Upper lobe of right lung (tissue), 1 donor: ENCODE measurements around the gene NKX1-2. TPM values are rescaled to one million over a fixed set of nuclear protein-coding genes. Genes with fewer than 3 reads are reported as not detected.
A peak's percentile ranks its signal among the peaks of the same experiment; 100 is the strongest.

Source experiments
- ATAC-seq: fragments of 200-7000 bp; cut with Tn5 transposase; one replicate; pipeline ENCODE4 v1.9.1; 2020; ENCODE audit warnings: mild to moderate bottlenecking, moderate library complexity
- DNase-seq: peaks from one replicate; pipeline ENCODE4 v3.0.0-alpha.2; 2020
- H3K27ac ChIP-seq: fragments of 200-600 bp; one replicate; pipeline ENCODE4 v1.8.0; 2022
- H3K27me3 ChIP-seq: fragments of 200-600 bp; one replicate; pipeline ENCODE4 v1.8.0; 2022; ENCODE audit warnings: mild to moderate bottlenecking
- H3K36me3 ChIP-seq: fragments of 200-600 bp; one replicate; pipeline ENCODE4 v1.8.0; 2022
- H3K4me1 ChIP-seq: fragments of 200-600 bp; one replicate; pipeline ENCODE4 v1.8.0; 2022
- H3K4me3 ChIP-seq: fragments of 200-600 bp; one replicate; pipeline ENCODE4 v1.8.0; 2022; ENCODE audit warnings: mild to moderate bottlenecking
- H3K9me3 ChIP-seq: fragments of 200-600 bp; one replicate; pipeline ENCODE4 v1.8.0; 2022
- CTCF ChIP-seq: fragments of 200-600 bp; IDR thresholded peaks from one replicate; pipeline ENCODE4 v1.8.0; 2022; ENCODE audit warnings: antibody characterized with exemption
- intact Hi-C: fragments of 100-400 bp; cut with DNase I; formaldehyde crosslinking; loops from one replicate; pipeline ENCODE4 v1.11.0; 2022
- total RNA-seq: library from RNA; stranded (reverse); fragmentation: NEBNext Ultra II Directional; extraction: Animal tissue kit (Norgen Biotek cat#: 25700); gene quantifications from one replicate; pipeline ENCODE4 v1.2.1, GENCODE V29; 2021
- donor health status: DM: no; HTN: yes; CAD: no; lungs with severe emphysema.

NKX1-2 gene
- total RNA-seq, 1 donor from 2014 or later, result not detected

DNA sequence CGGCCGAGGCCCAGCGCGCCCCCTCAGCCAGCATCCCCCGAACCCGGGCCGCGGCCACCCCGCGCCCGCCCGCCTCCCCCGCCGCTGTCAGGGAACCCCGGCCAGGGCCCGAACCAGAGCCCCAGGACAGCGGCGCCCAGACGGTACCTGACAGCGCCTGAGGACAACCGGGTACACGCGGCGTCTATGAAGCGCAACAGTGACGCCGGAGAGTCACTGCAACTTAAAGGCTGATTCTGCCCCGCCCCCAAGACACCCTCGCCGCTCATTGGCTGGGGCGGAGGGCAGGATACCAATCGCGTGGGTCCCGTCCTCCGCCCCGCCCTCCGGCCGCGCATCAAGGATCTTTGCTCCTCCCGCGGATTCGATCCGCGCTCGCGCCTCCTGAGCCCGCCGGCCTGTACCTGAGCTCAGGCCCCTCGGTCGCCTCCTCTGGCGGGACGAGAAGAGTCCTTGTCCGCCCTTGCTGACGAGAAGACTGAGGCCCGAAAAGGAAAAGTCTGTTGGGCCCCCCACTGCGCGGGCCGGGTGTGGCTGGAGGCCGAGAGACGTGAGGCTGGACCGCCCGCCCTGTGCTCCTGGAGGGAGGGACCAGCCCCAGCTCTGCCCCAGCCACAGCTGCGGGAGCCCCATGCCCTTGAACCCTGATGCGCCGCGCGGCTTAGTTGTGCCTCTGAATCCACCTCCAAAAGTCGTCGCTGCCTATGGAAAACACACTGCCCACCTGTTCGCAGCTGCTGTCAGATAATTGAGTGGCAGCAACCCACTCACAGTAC, 30.9 kb downstream of the NKX1-2 start, which contains the start of gene OAT:
OAT (minus strand) TSS at position 198 of the 776 bp plus-strand sequence. CDS start 6,752 bp downstream, outside the sequence.
- intact Hi-C loops, result no loop called here
- ATAC-seq, result peak; percentile 99
- no peak for TF ChIP-seq CTCF
- no peaks in the 10 kb centered on the region for H3K36me3 ChIP-seq
- DNase-seq, result peak; percentile 98
- H3K27ac ChIP-seq, result peak within 1 kb of the TSS; percentile 91
- peaks cover 19% of the 10 kb centered on the region for H3K4me1 ChIP-seq
- peak within 1 kb of the TSS; percentile 88 for H3K4me3 ChIP-seq
- H3K27me3 ChIP-seq, result no peaks in the 10 kb centered on the region
- H3K9me3 ChIP-seq, result no peaks in the 10 kb centered on the region

DNA sequence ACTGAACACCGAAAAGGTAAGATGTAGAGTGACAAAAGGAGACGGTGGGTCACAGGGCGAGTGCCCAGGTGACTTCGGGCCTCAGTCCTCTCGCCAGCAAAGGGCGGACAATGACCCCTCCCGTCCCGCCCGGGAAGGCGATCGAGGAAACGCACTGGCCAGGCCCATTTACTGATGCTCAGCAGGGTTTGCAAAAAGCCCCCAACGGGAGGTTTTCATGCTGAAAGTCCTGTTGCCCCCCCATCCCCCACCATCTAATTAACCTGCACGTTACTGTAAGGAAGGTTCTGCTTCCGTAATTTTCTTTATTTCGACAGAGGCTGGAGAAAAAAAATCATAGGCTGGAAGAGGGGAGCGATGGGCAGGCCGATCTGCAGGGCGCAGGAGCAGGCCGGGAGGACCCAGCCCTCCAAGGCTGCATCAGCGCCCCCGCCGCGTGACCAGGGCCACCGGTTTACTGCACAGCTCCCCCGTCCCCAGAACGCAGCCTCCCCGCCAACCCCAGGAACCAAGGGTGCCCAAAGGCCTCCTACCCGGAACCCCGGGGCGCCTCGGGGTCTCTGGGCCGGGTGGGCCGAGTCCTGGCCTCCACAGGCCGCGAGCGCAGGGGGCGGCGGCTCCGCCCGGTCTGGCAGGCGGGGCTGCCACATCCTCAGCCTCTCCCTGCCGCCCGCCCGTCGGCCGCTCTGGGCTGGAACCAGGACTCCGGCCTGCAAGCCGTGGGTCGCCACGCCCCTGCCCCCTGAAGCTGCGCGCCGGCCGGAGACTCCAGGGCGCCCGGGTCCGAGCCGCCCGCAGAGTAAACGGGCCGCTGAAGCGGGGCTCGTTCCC, 31.7 kb downstream of the NKX1-2 start:
- no peaks in the 10 kb centered on the region for H3K27me3 ChIP-seq
- H3K9me3 ChIP-seq, result no peaks in the 10 kb centered on the region
- intact Hi-C loops, result no loop called here
- ATAC-seq (peak; percentile 62), DNase-seq (peak; percentile 84)
- TF ChIP-seq CTCF, result no peak
- H3K27ac ChIP-seq, result peak overlapping the region; percentile 91
- peak overlapping the region; percentile 88 for H3K4me3 ChIP-seq
- H3K4me1 ChIP-seq, result peaks cover 26% of the 10 kb centered on the region
- no peaks in the 10 kb centered on the region for H3K36me3 ChIP-seq

DNA sequence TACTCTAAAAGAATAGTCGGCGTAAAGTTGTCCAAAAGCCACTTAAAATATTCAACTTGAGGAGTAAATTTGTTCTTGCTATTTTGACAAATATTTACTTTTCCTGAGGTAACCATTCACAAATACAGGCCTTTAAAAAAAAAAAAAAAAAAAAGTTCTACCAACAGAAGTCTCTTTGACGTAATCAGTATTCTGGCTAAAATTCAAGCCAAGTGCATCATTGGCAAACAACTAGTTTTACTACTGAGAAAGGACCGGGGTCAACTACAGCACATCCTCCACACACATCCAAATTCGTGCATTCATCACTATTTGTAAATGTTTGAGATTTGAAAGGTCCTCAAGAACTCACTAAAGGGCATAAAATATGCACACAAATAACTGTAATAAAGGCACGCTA, 33.1 kb downstream of the NKX1-2 start:
- Histone ChIP-seq H3K9me3 (no peaks in the 10 kb centered on the region), H3K27me3 (no peaks in the 10 kb centered on the region), H3K27ac (no peak overlapping the region), H3K4me3 (no peak overlapping the region), H3K36me3 (no peaks in the 10 kb centered on the region), H3K4me1 (peaks cover 26% of the 10 kb centered on the region)
- intact Hi-C loops, result no loop called here
- TF ChIP-seq CTCF, result no peak
- ATAC-seq, result no peak
- no peak for DNase-seq

DNA sequence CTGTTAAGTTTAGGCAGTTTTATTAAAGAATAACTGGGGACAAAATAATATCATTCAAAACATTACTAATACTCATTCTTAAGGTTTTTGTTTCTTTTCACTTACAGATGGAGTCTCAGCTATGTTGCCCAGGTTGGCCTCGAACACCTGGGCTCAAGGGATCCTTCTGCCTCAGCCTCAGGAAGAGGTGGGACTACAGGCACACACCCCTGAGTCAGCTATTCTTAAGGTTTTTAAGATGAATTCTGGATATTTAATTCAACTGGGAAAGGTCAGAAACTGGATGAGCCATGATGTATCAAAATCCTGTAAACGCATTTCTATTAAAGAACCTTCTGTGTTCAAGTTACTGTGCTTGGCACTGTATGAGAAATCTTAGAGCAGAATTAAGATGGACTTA, 34.6 kb downstream of the NKX1-2 start:
- intact Hi-C loops, result no loop called here
- Histone ChIP-seq H3K4me3 (no peak overlapping the region), H3K9me3 (no peaks in the 10 kb centered on the region), H3K27me3 (no peaks in the 10 kb centered on the region), H3K4me1 (peaks cover 26% of the 10 kb centered on the region), H3K36me3 (peaks cover 11% of the 10 kb centered on the region), H3K27ac (no peak overlapping the region)
- ATAC-seq, result no peak
- TF ChIP-seq CTCF, result no peak
- DNase-seq, result no peak

DNA sequence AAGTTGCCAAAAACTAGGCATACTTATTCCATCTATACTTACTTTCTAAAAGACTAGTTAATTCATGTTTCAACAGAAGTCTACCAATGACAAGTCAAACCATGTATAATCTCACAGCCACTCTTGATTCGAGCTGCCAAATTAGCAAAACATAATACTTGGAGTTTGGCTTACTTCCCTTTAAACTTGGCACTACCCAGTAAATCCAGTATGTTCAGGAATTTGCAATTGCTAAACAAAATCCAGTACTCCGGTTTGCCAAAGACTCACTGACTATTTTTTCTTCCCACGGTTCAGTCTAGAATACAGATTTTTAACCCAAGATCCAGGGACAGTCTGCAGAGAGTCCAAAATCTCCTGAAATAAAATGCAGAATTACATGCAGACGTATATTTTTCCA, 35.8 kb downstream of the NKX1-2 start:
- no peaks in the 10 kb centered on the region for H3K27me3 ChIP-seq
- no peak for DNase-seq
- peaks cover 26% of the 10 kb centered on the region for H3K4me1 ChIP-seq
- TF ChIP-seq CTCF, result no peak
- intact Hi-C loops, result no loop called here
- no peak overlapping the region for H3K27ac ChIP-seq
- no peaks in the 10 kb centered on the region for H3K9me3 ChIP-seq
- H3K36me3 ChIP-seq, result peaks cover 12% of the 10 kb centered on the region
- H3K4me3 ChIP-seq, result no peak overlapping the region
- ATAC-seq, result no peak
